Sigmoid colon (tissue), 7 donors: ENCODE measurements around the gene PAFAH1B2. TPM values are rescaled to one million over a fixed set of nuclear protein-coding genes. Genes with fewer than 3 reads are reported as not detected.
"Not testable (repeated sequence)": the region's sequence is repeated elsewhere in the genome, so short reads cannot be mapped to it uniquely, and the experiment has no call there.

ENCODE experiments used
- DNase-seq: peaks from one replicate; pipeline ENCODE4 v3.0.0-alpha.2; 2019
- H3K27ac ChIP-seq, 4 donors: fragments of 200-600 bp; sonication (generic); one replicate each; pipeline ENCODE4 v1.5.1; 2016 to 2019; ENCODE audit warnings: mild to moderate bottlenecking in 1 of 4
- H3K27me3 ChIP-seq, 3 donors: fragments of 200-600 bp; sonication (generic); one replicate each; pipeline ENCODE4 v1.5.1; 2019; ENCODE audit warnings: mild to moderate bottlenecking in 1 of 3
- H3K36me3 ChIP-seq, 4 donors: fragments of 200-600 bp; sonication (generic); one replicate each; pipeline ENCODE4 v1.5.1; 2016 to 2019
- H3K4me1 ChIP-seq, 4 donors: fragments of 200-600 bp; sonication (generic); one replicate each; pipeline ENCODE4 v1.5.1; 2017 to 2019
- H3K4me3 ChIP-seq, 4 donors: fragments of 200-600 bp; sonication (generic); one replicate each; pipeline ENCODE4 v1.5.1; 2017 to 2019; ENCODE audit warnings: mild to moderate bottlenecking in 2 of 4, moderate library complexity in 1 of 4
- H3K9me3 ChIP-seq, 4 donors: fragments of 200-600 bp in 3 of 4; sonication (generic) in 3 of 4; one replicate each; pipeline versions ENCODE4 v1.5.1 to v1.6.1; 2013 to 2019
- EP300 ChIP-seq, 4 donors: sonication (generic); formaldehyde crosslinking; IDR thresholded peaks; one replicate each; pipeline ENCODE4 v1.6.1; 2017; ENCODE audit warnings: antibody characterized with exemption in 4 of 4
- POLR2A ChIP-seq, 2 donors: fragments of 450-650 bp; IDR thresholded peaks; one replicate each; pipeline ENCODE4 v1.6.1; 2016; ENCODE audit warnings: antibody characterized with exemption in 2 of 2, mild to moderate bottlenecking in 2 of 2, moderate library complexity in 2 of 2
- POLR2AphosphoS5 ChIP-seq, 4 donors: sonication (generic); formaldehyde crosslinking; IDR thresholded peaks; one replicate each; pipeline ENCODE4 v1.6.1; 2017; ENCODE audit warnings: antibody characterized with exemption in 4 of 4
- WGBS, 2 donors: extraction: QIAGEN DNeasy Blood & Tissue Kit; methylation state at CpG; one replicate each; pipeline ENCODE4 v1.1.7; 2013; 5-methylcytosine and 5-hydroxymethylcytosine counted together
- intact Hi-C: fragments of 100-400 bp; cut with DNase I; formaldehyde crosslinking; loops from one replicate; pipeline ENCODE4 v1.15.1; 2023
- polyA plus RNA-seq, 3 donors: library from polyadenylated mRNA; stranded (reverse); fragments of 200-250 nt; gene quantifications; one replicate each; pipeline ENCODE4 v1.2.3, GENCODE V29; 2013
- total RNA-seq, 4 donors: library from RNA; depleted of rRNA; stranded (reverse); fragments of >200 nt; gene quantifications; one replicate each; pipeline ENCODE4 v1.1.0, GENCODE V29; 2016
- TF ChIP-seq, protein P1 (sequence below), 4 experiments: fragments of 450-650 bp in 3 of 4; fragments of 200-600 bp in 1 of 4; IDR thresholded peaks; one replicate each; pipeline ENCODE4 v1.5.1; 2016 to 2019; ENCODE audit warnings: antibody characterized with exemption in 4 of 4, mild to moderate bottlenecking in 3 of 4, moderate library complexity in 2 of 4
- donor health status: healthy with polysubstance abuse.
- donor health status: Bipolar disorder and iron deficiency.
- donor health status: healthy.

The PAFAH1B2 gene
- total and polyA plus RNA-seq, 7 donors: 26.0 to 76.4 (median 42.1) TPM

DNA sequence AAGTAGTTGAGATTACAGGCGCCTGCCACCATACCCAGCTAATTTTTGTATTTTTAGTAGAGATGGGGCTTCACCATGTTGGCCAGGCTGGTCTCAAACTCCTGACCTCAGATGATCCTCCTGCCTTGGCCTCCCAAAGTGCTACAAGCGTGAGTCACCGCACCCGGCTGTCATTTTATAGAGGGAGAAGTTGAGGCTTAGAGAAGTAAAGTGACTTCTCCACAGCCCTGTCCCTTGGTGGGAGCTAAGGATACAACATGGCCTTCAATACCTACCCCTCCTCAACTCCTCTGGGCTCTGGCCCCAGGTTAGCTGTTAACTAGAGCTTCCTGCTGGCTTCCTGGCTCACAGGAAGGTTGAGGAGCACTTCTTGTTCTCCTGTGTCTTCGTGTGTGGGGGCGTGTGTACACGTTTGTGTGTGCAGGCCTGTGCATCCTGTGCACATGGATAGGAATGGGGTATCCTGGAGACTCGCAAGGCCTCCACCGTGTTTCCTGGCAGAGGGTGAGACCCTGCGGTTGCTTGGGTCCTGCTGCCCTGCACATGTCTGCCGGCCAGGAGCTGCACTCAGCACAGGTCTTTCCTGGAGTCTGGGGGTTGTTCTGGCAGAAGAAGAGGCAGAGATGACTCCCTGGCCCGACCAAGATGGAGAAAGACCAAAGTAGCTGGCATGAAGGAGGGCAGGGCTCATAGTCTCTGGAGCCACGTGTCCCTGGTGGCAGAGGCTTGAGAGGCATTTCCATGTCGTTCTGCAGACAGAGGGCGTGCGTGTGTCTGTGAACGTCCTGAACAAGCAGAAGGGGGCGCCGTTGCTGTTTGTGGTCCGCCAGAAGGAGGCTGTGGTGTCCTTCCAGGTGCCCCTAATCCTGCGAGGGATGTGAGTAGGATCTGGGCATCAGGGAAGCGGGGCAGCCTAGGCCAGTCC, 36.8 kb downstream of the PAFAH1B2 start:
- H3K27ac ChIP-seq: peak overlapping the region; percentile 92 to 99 (median 96)
- peaks cover 7 to 42% (median 17%) of the 10 kb centered on the region in 4 donors for H3K36me3 ChIP-seq
- DNase-seq: peak; percentile 92
- peaks cover 0 to 47% (median 35%) of the 10 kb centered on the region in 4 donors for H3K4me1 ChIP-seq
- TF ChIP-seq POLR2AphosphoS5 (IDR thresholded peaks at IDR 0.05) (peak in 3 of 4 donors; percentile 44 to 57 (median 52)), EP300 (IDR thresholded peaks at IDR 0.05) (no peak), POLR2A (IDR thresholded peaks at IDR 0.05) (no peak)
- TF ChIP-seq, protein P1, sequence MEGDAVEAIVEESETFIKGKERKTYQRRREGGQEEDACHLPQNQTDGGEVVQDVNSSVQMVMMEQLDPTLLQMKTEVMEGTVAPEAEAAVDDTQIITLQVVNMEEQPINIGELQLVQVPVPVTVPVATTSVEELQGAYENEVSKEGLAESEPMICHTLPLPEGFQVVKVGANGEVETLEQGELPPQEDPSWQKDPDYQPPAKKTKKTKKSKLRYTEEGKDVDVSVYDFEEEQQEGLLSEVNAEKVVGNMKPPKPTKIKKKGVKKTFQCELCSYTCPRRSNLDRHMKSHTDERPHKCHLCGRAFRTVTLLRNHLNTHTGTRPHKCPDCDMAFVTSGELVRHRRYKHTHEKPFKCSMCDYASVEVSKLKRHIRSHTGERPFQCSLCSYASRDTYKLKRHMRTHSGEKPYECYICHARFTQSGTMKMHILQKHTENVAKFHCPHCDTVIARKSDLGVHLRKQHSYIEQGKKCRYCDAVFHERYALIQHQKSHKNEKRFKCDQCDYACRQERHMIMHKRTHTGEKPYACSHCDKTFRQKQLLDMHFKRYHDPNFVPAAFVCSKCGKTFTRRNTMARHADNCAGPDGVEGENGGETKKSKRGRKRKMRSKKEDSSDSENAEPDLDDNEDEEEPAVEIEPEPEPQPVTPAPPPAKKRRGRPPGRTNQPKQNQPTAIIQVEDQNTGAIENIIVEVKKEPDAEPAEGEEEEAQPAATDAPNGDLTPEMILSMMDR (IDR thresholded peaks at IDR 0.05): peak; percentile 79 to 95 (median 86)
- WGBS, 2 donors: 43 to 50% methylated on average over 22 of the region's 22 CpGs
- intact Hi-C loops: loop anchor here (2.0 kb wide), 2 partner anchors 16 to 46 kb away; no protein-coding TSS in a partner anchor
- H3K4me3 ChIP-seq: peak overlapping the region in 1 of 4 donors; percentile 78
- no peaks in the 10 kb centered on the region for H3K27me3 ChIP-seq
- no peaks in the 10 kb centered on the region for H3K9me3 ChIP-seq

DNA sequence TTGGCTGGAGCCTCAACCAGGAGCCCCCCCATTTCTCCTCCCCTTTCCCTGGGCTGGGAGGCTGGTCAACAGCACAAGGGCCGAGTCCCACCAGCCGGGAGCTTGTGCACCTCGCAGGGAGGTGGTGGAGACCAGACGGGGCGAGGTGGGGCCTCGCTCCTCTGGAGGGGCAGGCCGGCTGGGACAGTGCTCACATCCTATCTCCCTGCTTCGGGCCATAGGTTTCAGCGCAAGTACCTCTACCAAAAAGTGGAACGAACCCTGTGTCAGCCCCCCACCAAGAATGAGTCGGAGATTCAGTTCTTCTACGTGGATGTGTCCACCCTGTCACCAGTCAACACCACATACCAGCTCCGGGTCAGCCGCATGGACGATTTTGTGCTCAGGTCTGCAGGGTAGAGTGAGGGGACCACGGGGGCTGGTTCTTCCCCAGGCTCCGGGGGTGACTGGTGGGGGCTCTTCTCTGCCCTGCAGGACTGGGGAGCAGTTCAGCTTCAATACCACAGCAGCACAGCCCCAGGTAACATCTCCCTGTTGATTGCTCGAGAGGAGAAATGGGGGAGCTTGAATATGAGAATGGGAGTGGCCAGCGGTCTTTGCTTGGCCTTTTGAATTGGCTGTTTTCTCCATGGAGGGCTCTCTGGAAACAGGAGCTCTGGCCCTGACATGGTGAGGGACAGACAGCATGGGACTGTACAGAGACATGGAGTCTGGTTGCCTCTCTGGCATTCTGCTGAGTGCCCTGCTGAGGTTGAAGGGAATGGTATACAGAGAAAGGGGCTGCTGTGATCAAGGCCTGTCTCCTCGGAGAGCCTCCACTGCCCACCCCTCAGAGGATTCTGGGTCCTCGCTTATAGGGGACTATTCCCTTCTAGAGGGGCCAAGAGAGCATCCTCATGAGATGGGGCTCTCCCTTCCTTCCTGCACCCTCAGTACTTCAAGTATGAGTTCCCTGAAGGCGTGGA, 37.8 kb downstream of the PAFAH1B2 start:
- peak; percentile 63 for DNase-seq
- Histone ChIP-seq H3K36me3 (peaks cover 9 to 50% (median 17%) of the 10 kb centered on the region in 4 donors), H3K27ac (peak overlapping the region in 3 of 4 donors; percentile 7 to 48 (median 10)), H3K27me3 (no peaks in the 10 kb centered on the region), H3K4me3 (no peak overlapping the region), H3K9me3 (no peaks in the 10 kb centered on the region), H3K4me1 (peaks cover 0 to 41% (median 32%) of the 10 kb centered on the region in 4 donors)
- intact Hi-C loops: loop anchor here (2.0 kb wide), 2 partner anchors 15 to 45 kb away; no protein-coding TSS in a partner anchor
- WGBS, 2 donors: 92 to 94% methylated on average over 22 of the region's 22 CpGs
- TF ChIP-seq, protein P1 (IDR thresholded peaks at IDR 0.05): no peak
- TF ChIP-seq POLR2AphosphoS5 (IDR thresholded peaks at IDR 0.05) (no peak), POLR2A (IDR thresholded peaks at IDR 0.05) (no peak), EP300 (IDR thresholded peaks at IDR 0.05) (no peak)

DNA sequence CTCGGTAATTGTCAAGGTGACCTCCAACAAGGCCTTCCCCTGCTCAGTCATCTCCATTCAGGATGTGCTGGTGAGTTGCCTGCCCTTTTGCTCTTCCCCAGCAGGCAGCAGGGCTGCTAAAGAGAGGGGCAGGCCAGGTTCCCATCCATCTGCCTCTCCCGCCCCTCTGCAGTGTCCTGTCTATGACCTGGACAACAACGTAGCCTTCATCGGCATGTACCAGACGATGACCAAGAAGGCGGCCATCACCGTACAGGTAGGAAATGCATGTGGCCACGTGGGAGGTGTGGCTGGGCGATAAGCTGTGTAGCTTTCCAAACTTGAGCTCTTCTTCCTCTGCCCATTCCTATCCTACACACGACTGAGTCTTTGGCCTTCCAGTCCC, 38.5 kb downstream of the PAFAH1B2 start:
- no peaks in the 10 kb centered on the region for H3K9me3 ChIP-seq
- 93 to 97% methylated on average over 10 of the region's 10 CpGs for WGBS, 2 donors
- intact Hi-C loops: no loop called here
- H3K27me3 ChIP-seq: no peaks in the 10 kb centered on the region
- no peak overlapping the region for H3K4me3 ChIP-seq
- no peak overlapping the region for H3K27ac ChIP-seq
- H3K36me3 ChIP-seq: peaks cover 13 to 56% (median 20%) of the 10 kb centered on the region in 4 donors
- peaks cover 0 to 41% (median 31%) of the 10 kb centered on the region in 4 donors for H3K4me1 ChIP-seq
- peak; percentile 61 for DNase-seq
- TF ChIP-seq EP300 (IDR thresholded peaks at IDR 0.05): no peak
- TF ChIP-seq POLR2AphosphoS5 (IDR thresholded peaks at IDR 0.05): no peak
- TF ChIP-seq, protein P1 (IDR thresholded peaks at IDR 0.05): no peak
- no peak for TF ChIP-seq POLR2A (IDR thresholded peaks at IDR 0.05)

DNA sequence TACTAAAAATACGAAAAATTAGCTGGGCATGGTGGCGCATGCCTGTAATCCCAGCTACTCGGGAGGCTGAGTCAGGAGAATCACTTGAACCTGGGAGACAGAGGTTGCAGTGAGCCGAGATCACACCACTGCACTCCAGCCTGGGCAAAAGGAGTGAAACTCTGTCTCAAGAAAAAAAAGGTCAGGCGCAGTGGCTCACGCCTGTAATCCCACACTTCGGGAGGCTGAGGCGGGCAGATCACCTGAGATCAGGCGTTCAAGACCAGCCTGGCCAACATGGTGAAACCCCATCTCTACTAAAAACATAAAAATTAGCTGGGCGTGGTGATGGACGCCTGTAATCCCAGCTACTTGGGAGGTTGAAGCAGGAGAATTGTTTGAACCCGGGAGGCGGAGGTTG, 39.1 kb downstream of the PAFAH1B2 start:
- H3K36me3 ChIP-seq: peaks cover 16 to 62% (median 25%) of the 10 kb centered on the region in 4 donors
- H3K4me1 ChIP-seq: peaks cover 0 to 34% (median 25%) of the 10 kb centered on the region in 4 donors
- H3K4me3 ChIP-seq, H3K27me3 ChIP-seq, intact Hi-C loops, H3K27ac ChIP-seq, H3K9me3 ChIP-seq: not testable (repeated sequence)
- DNase-seq: peak; percentile 42
- WGBS, 2 donors: 91 to 95% methylated on average over 13 of the region's 13 CpGs
